Measurements from ENCODE around the gene CACNB1. TPM values are rescaled to one million over a fixed set of nuclear protein-coding genes. Genes with fewer than 3 reads are reported as not detected.
A peak's percentile ranks its signal among the peaks of the same experiment; 100 is the strongest.

CACNB1 gene
- total RNA-seq, 4 donors from 2014 or later: 7.9 to 32.9 (median 17.1) TPM

DNA sequence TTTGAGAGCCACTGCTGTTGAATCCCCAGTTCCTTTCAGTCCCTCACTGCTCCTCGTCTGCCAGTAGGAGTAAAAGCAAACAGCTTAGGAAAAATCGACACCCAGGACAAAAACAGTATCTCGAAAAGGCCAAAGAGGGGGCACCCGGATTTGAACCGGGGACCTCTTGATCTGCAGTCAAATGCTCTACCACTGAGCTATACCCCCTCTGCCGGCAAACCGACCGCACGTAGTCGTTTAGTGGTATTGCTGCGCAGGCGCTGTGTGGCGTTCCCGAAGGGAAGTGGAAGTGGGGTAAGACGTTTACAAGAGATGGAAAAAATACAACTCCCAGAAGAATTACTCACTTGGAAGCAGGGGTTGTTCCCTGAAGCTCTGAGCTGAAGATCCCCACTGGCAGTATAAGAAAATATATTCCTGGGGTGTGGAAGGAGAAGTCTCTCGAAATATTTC, 43.8 kb downstream of the CACNB1 start:
- H3K27me3 ChIP-seq: no peaks in the 10 kb centered on the region
- WGBS: 0% methylated on average over 16 of the region's 16 CpGs
- TF ChIP-seq POLR2AphosphoS5 (IDR thresholded peaks at IDR 0.05): peak in 2 of 3 donors; percentile 75 to 94
- TF ChIP-seq, protein P1, sequence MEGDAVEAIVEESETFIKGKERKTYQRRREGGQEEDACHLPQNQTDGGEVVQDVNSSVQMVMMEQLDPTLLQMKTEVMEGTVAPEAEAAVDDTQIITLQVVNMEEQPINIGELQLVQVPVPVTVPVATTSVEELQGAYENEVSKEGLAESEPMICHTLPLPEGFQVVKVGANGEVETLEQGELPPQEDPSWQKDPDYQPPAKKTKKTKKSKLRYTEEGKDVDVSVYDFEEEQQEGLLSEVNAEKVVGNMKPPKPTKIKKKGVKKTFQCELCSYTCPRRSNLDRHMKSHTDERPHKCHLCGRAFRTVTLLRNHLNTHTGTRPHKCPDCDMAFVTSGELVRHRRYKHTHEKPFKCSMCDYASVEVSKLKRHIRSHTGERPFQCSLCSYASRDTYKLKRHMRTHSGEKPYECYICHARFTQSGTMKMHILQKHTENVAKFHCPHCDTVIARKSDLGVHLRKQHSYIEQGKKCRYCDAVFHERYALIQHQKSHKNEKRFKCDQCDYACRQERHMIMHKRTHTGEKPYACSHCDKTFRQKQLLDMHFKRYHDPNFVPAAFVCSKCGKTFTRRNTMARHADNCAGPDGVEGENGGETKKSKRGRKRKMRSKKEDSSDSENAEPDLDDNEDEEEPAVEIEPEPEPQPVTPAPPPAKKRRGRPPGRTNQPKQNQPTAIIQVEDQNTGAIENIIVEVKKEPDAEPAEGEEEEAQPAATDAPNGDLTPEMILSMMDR (IDR thresholded peaks at IDR 0.05): no peak

DNA sequence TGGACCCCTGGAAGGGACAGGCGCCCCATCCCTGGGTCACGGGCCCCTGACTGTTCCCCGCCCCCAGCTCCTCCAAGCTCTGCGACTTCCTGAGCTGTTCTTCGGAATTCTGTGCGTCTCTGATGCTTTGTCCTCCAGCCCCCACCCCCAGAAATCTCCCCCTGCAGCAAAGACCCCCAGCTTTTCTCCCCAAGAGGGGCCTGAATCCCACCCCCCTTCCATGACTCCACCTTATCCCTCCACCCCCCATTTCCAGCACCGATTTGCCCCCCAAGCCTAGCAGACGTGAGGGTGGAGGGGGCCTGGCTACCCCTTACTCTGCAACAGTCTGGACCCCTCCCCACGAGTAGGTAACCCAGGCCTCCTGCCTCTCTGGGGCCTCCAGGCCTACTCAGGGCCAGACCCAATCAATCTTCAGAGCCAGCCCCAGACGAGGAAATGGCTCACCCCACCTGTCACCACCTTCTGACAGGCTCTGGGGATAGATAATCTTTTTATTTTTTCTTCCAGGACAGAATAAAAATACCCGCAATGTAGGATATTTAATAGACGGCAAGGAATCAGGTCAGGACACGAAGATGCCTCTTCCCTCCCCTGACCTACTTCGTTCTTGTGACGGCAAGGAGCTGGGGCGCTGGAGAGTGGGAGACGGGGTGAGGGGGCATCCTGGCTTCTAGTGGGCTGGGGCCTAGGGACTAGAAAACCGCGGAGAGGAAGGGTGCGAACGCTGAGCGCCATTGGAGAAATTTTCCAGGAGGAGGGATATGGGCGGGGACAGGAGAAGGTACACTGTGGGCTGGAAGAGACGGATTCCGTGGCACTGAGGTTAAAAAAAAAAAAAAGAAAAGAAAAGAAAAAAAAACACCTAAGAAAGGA, 45.3 kb downstream of the CACNB1 start:
- H3K27me3 ChIP-seq: no peaks in the 10 kb centered on the region

More for the DNA sequence above, 43.8 kb downstream of the CACNB1 start:
- DNase-seq (ENCODE audit: low spot score in 2 of 2): peak; percentile 96 to 98
- Histone ChIP-seq H3K4me3 (peak overlapping the region; percentile 85), H3K4me1 (peaks cover 32% of the 10 kb centered on the region), H3K36me3 (no peaks in the 10 kb centered on the region), H3K27ac (peak overlapping the region; percentile 84), H3K9me3 (no peaks in the 10 kb centered on the region)

DNA sequence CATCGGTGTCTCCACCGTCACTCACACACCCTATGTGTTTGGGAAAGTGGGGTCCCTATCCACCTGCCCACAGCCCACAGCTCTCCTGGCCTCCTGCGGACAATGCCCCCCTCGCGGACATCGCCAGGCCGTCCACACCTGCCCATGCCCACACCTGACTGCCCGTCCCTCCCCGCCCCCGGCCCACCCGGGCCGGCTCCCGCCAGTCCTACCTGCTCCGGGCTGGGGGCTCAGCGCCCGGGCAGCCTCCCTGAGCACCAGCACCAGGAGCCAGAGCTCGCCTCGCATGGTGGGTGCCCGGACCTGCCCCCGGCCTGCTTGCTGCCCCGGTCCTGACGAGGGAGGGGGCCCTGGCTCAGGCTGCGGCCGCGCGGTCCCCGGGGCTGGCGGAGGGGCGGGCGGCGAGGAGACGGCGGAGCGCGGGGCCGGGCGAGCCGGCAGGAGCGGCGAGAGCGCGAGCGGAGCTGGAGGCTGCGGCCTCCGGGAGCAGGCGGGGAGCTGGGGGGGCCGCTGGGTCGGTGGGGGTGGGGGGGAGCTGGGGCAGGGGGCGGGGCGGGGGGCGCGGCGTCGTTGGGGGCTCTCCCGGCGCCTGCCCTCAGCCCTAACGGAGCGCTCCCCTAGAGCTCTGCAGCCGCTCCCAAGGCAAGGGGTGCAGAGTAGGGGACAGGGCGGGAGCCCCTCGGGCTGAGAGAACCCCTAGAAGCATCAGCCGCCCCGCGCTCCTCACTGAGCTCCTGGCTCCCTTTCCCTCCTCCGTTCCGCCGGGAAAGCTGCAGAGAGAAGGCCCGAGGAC, 46.1 kb downstream of the CACNB1 start, which contains the start of gene PLXDC1:
PLXDC1 (minus strand) TSS at position 488 of the 793 bp plus-strand sequence; CDS start at position 288, 200 bp downstream.
- WGBS: 0% methylated on average over 4 of the region's 68 CpGs
- Histone ChIP-seq H3K9me3 (no peaks in the 10 kb centered on the region), H3K4me1 (peaks cover 32% of the 10 kb centered on the region), H3K4me3 (peak within 1 kb of the TSS; percentile 85), H3K36me3 (no peaks in the 10 kb centered on the region), H3K27me3 (no peaks in the 10 kb centered on the region), H3K27ac (peak within 1 kb of the TSS; percentile 84)
- TF ChIP-seq POLR2AphosphoS5 (IDR thresholded peaks at IDR 0.05) (no peak), POLR2A (IDR thresholded peaks at IDR 0.05) (no peak)
- TF ChIP-seq, protein P1 (IDR thresholded peaks at IDR 0.05): no peak
- DNase-seq (ENCODE audit: low spot score in 2 of 2): no peak

More for the DNA sequence above, 45.3 kb downstream of the CACNB1 start:
- no peak for TF ChIP-seq EP300 (IDR thresholded peaks at IDR 0.05)
- TF ChIP-seq, protein P1 (IDR thresholded peaks at IDR 0.05): no peak
- no peak for TF ChIP-seq POLR2AphosphoS5 (IDR thresholded peaks at IDR 0.05)
- TF ChIP-seq POLR2A (IDR thresholded peaks at IDR 0.05): no peak
- Histone ChIP-seq H3K36me3 (no peaks in the 10 kb centered on the region), H3K4me3 (peak overlapping the region; percentile 85), H3K27ac (peak overlapping the region; percentile 84), H3K4me1 (peaks cover 32% of the 10 kb centered on the region), H3K9me3 (no peaks in the 10 kb centered on the region)
- no peak for DNase-seq (ENCODE audit: low spot score in 2 of 2)
- 10% methylated on average over 20 of the region's 25 CpGs for WGBS

DNA sequence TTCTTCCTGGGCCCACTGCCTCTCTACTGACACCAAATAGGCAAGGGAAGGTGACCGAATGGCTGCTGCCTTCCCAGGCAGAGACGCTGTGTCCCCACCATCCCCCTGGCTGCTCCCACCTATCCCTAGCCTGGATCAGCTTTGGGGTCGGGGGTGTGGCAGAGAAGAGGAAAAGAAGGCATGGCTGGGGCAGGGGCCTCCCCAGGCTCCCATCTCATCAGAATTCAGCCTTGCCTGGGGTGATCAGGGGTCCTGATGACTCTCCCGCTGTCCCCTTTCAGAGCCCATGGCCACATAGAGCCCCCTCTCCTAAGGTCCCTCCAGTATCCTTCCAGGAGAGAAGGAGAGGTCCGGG, 46.7 kb downstream of the CACNB1 start:
- Histone ChIP-seq H3K4me1 (peaks cover 32% of the 10 kb centered on the region), H3K9me3 (no peaks in the 10 kb centered on the region), H3K4me3 (peak overlapping the region; percentile 85), H3K27me3 (no peaks in the 10 kb centered on the region), H3K36me3 (no peaks in the 10 kb centered on the region), H3K27ac (no peak overlapping the region)
- TF ChIP-seq, protein P1 (IDR thresholded peaks at IDR 0.05): no peak
- no peak for TF ChIP-seq POLR2A (IDR thresholded peaks at IDR 0.05)
- no peak for TF ChIP-seq EP300 (IDR thresholded peaks at IDR 0.05)
- no peak for TF ChIP-seq POLR2AphosphoS5 (IDR thresholded peaks at IDR 0.05)
- no peak for DNase-seq (ENCODE audit: low spot score in 2 of 2)
- no CpG with 5 or more reads among the region's 5 CpGs for WGBS
